NT2/D1 (cell line): ENCODE measurements around the gene METTL17.

Source experiments
- SUZ12 ChIP-seq: IDR thresholded peaks from 2 replicates; pipeline ENCODE4 v1.6.1; 2011; ENCODE audit not compliant: insufficient read length, insufficient read depth; ENCODE audit errors: extremely low read depth
- YY1 ChIP-seq: IDR thresholded peaks from 2 replicates; pipeline ENCODE4 v1.6.1; 2011; ENCODE audit not compliant: insufficient read length, insufficient read depth
- ZNF274 ChIP-seq: IDR thresholded peaks from 2 replicates; pipeline ENCODE4 v1.6.1; 2011; ENCODE audit warnings: mild to moderate bottlenecking, low read depth, low read length

DNA sequence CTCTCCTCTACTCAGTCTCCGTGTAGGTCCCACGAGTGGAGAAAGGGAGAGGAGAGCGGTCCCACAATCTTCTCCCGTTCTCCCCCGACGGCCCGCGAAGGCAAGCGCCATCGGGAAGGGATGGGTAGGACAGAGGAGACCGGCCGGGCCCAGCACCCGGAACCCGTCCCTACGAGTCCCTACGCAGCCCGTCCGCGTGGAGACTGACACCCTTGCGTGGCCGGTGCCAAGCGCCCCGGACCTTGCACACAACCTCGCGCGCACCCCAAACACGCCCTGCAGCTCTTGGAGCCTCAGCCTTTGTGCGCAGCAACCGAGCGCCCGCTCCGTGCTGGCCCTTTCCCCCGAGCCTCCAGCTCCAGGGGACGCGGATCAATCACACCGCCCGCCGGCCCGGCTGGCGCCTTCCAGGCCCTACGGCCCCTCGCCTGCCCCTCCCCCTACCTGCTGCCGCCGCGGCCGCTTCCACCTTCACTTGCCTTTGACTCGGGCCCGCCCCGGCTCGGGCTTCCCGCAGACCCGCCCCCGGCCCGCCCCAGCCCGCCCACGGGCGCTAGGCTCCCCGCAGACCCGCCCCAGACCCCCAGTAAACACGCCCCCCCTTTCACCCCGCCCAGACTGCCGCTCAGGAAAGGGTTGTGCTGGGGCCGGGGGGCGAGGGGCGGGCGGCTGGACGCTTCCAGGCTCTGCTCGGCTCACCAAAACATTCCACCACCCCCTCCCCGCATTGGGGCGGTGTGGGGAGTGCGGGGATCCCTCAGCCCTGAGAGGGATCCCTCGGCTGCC lies 35.0 kb downstream of the METTL17 start, which contains the start of gene NDRG2:
- no peak for TF ChIP-seq ZNF274
- no peak for TF ChIP-seq SUZ12
- no peak for TF ChIP-seq YY1
